ENCODE results near the gene UBE2I. TPM values are rescaled to one million over a fixed set of nuclear protein-coding genes. Genes with fewer than 3 reads are reported as not detected.
A peak's percentile ranks its signal among the peaks of the same experiment; 100 is the strongest.

Gene UBE2I
- total RNA-seq, 1 experiment from 2014 or later, result 198 TPM

DNA sequence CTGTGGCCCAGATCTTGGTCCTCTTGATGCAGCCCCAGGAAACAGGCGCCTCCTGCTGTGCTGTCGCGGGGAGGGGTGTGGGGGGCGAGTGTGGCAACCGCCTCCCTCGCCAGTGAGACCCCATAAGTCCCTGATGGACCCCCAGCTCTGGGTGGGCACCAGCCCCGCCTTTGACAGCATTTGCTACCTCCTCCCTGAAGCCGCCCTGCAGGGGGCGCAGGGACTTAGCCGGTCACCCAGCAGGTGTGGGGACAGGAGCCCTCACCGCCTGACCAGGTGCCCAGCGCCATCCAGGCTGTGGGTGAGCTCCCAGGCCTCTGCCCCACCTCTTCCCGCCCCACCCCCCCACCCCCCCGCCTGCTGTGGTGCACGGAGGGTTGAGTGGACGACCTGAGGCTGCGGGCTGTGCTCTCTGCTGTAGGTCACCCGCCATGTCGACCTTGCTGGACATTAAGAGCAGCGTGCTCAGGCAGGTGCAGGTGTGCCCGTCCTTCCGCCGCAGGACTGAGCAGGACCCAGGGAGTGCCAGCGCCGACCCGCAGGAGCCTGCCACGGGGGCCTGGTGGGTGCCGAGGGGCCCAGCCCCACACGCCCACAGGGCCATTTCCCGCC is 28.8 kb downstream of the UBE2I start:
- ChIA-PET POLR2A (no interaction called here), CTCF (interaction anchor here (0.6 kb wide), 1 partner anchor 380 kb away, joined by 3 read pairs; no protein-coding TSS in a partner anchor)
- DNase-seq (ENCODE audit: low read depth, low spot score) (no peak), ATAC-seq (no peak)
- BruUV-seq (replicated peaks), result no TSS peak
- no peaks in the 10 kb centered on the region for H3K36me3 ChIP-seq (ENCODE audit: control insufficient read depth, insufficient read depth, low read length)
- in situ Hi-C loops (cut with HindIII; ENCODE audit: low pct_unique_long_range_greater_than_20kb, low sequenced_read_pairs) (no loop called here), intact Hi-C loops (cut with micrococcal nuclease; ENCODE audit: unreplicated experiment) (no loop called here)
- H3K27ac ChIP-seq (ENCODE audit: low read length), result no peak overlapping the region
- H3K4me1 ChIP-seq (ENCODE audit: control insufficient read depth, insufficient read depth, low read length), result peaks cover 3% of the 10 kb centered on the region
- H3K4me3 ChIP-seq (ENCODE audit: low read depth in 2 of 2, low read length in 2 of 2), result no peak overlapping the region
- TF ChIP-seq TCF7L2 (IDR thresholded peaks at IDR 0.05; ENCODE audit: low read depth, low read length), result no peak
- no peak for TF ChIP-seq POLR2AphosphoS5 (IDR thresholded peaks at IDR 0.05; ENCODE audit: low read depth, low read length)
- TF ChIP-seq, protein P1, sequence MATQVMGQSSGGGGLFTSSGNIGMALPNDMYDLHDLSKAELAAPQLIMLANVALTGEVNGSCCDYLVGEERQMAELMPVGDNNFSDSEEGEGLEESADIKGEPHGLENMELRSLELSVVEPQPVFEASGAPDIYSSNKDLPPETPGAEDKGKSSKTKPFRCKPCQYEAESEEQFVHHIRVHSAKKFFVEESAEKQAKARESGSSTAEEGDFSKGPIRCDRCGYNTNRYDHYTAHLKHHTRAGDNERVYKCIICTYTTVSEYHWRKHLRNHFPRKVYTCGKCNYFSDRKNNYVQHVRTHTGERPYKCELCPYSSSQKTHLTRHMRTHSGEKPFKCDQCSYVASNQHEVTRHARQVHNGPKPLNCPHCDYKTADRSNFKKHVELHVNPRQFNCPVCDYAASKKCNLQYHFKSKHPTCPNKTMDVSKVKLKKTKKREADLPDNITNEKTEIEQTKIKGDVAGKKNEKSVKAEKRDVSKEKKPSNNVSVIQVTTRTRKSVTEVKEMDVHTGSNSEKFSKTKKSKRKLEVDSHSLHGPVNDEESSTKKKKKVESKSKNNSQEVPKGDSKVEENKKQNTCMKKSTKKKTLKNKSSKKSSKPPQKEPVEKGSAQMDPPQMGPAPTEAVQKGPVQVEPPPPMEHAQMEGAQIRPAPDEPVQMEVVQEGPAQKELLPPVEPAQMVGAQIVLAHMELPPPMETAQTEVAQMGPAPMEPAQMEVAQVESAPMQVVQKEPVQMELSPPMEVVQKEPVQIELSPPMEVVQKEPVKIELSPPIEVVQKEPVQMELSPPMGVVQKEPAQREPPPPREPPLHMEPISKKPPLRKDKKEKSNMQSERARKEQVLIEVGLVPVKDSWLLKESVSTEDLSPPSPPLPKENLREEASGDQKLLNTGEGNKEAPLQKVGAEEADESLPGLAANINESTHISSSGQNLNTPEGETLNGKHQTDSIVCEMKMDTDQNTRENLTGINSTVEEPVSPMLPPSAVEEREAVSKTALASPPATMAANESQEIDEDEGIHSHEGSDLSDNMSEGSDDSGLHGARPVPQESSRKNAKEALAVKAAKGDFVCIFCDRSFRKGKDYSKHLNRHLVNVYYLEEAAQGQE (IDR thresholded peaks at IDR 0.05; ENCODE audit: insufficient read depth in 1 of 2, low read depth in 2 of 2, low read length in 1 of 2), result no peak
- TF ChIP-seq SIN3A (IDR thresholded peaks at IDR 0.05; ENCODE audit: borderline replicate concordance, insufficient read depth, low read depth, low read length), result no peak
- TF ChIP-seq, protein P2, sequence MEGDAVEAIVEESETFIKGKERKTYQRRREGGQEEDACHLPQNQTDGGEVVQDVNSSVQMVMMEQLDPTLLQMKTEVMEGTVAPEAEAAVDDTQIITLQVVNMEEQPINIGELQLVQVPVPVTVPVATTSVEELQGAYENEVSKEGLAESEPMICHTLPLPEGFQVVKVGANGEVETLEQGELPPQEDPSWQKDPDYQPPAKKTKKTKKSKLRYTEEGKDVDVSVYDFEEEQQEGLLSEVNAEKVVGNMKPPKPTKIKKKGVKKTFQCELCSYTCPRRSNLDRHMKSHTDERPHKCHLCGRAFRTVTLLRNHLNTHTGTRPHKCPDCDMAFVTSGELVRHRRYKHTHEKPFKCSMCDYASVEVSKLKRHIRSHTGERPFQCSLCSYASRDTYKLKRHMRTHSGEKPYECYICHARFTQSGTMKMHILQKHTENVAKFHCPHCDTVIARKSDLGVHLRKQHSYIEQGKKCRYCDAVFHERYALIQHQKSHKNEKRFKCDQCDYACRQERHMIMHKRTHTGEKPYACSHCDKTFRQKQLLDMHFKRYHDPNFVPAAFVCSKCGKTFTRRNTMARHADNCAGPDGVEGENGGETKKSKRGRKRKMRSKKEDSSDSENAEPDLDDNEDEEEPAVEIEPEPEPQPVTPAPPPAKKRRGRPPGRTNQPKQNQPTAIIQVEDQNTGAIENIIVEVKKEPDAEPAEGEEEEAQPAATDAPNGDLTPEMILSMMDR (IDR thresholded peaks at IDR 0.05), result peak; percentile 88
- H3K9me3 ChIP-seq (ENCODE audit: control insufficient read depth, insufficient read depth, low read depth, low read length), result no peaks in the 10 kb centered on the region
- no peaks in the 10 kb centered on the region for H3K27me3 ChIP-seq (ENCODE audit: control insufficient read depth, insufficient read depth, low read length)

DNA sequence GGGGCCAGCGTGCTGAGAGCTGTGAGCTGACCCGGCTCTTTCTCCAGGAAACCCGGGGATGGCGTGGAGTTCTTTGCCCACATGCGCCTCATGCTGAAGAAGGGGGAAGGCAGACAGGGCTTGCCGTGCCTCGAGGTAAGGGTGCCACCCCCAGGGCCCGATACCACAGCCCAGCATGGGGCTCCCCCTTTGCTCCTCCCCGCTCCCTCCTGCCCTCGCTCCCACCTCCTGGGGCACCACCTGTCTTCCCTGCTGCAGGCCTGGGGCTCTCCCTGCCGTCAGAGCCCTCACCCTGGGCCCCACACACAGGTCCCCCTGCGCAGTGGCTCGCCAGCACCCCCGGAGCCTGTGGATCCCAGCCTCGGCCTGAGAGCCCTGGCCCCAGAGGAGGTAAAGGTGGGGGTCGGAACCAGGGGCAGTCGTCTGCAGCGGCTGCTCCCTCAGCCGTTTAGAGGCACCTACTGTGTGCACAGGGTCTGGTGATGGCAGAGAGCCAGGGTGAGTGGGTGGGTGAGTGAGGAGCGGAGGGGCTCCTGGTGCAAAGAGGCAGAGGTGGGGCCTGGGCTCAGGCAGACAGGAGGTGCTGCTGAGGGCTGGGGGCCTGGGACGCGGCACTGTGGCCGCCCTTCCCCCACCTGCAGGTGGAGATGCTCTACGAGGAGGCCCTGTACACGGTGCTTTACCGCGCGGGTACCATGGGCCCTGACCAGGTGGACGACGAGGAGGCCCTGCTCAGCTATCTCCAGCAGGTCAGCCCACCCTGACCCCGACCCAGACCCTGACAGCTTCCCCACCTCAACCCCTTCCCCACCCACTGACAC is 29.6 kb downstream of the UBE2I start:
- Histone ChIP-seq H3K27ac (ENCODE audit: low read length) (no peak overlapping the region), H3K9me3 (ENCODE audit: control insufficient read depth, insufficient read depth, low read depth, low read length) (no peaks in the 10 kb centered on the region), H3K4me1 (ENCODE audit: control insufficient read depth, insufficient read depth, low read length) (peaks cover 3% of the 10 kb centered on the region), H3K27me3 (ENCODE audit: control insufficient read depth, insufficient read depth, low read length) (no peaks in the 10 kb centered on the region), H3K4me3 (ENCODE audit: low read depth in 2 of 2, low read length in 2 of 2) (no peak overlapping the region), H3K36me3 (ENCODE audit: control insufficient read depth, insufficient read depth, low read length) (no peaks in the 10 kb centered on the region)
- ATAC-seq (no peak), DNase-seq (ENCODE audit: low read depth, low spot score) (no peak)
- in situ Hi-C loops (cut with HindIII; ENCODE audit: low pct_unique_long_range_greater_than_20kb, low sequenced_read_pairs), result no loop called here
- ChIA-PET POLR2A (no interaction called here), CTCF (no interaction called here)
- intact Hi-C loops (cut with micrococcal nuclease; ENCODE audit: unreplicated experiment), result no loop called here
- TF ChIP-seq TCF7L2 (IDR thresholded peaks at IDR 0.05; ENCODE audit: low read depth, low read length) (no peak), POLR2AphosphoS5 (IDR thresholded peaks at IDR 0.05; ENCODE audit: low read depth, low read length) (no peak), SIN3A (IDR thresholded peaks at IDR 0.05; ENCODE audit: borderline replicate concordance, insufficient read depth, low read depth, low read length) (no peak)
- TF ChIP-seq, protein P1 (IDR thresholded peaks at IDR 0.05; ENCODE audit: insufficient read depth in 1 of 2, low read depth in 2 of 2, low read length in 1 of 2), result no peak
- TF ChIP-seq, protein P2 (IDR thresholded peaks at IDR 0.05), result no peak
- BruUV-seq (replicated peaks), result no TSS peak
